Fibroblast of lung (primary cell): Measurements from ENCODE around the gene MNT. TPM values are rescaled to one million over a fixed set of nuclear protein-coding genes. Genes with fewer than 3 reads are reported as not detected.

ENCODE experiments used
- DNase-seq, 2 donors: peaks; one replicate each; pipeline versions ENCODE4 v3.0.0 to v3.0.0-alpha.2; 2010; ENCODE audit warnings: low read depth in 2 of 2
- H2AFZ ChIP-seq: 2 replicates; pipeline ENCODE4 v1.5.1; 2012; ENCODE audit warnings: low read length, control low read depth, inconsistent platforms
- H3K27ac ChIP-seq: 2 replicates; pipeline ENCODE4 v1.5.1; 2011; ENCODE audit warnings: low read length, control low read depth; ENCODE audit not compliant: insufficient read depth
- H3K27me3 ChIP-seq: 2 replicates; pipeline ENCODE4 v1.5.1; 2011; ENCODE audit warnings: mild to moderate bottlenecking, low read length; ENCODE audit not compliant: control insufficient read depth, insufficient read depth
- H3K36me3 ChIP-seq: 2 replicates; pipeline ENCODE4 v1.5.1; 2011; ENCODE audit warnings: low read length; ENCODE audit not compliant: control insufficient read depth, insufficient read depth
- H3K4me1 ChIP-seq: 2 replicates; pipeline ENCODE4 v1.5.1; 2011; ENCODE audit warnings: low read length; ENCODE audit not compliant: control insufficient read depth, insufficient read depth; ENCODE audit errors: extremely low read depth
- H3K4me2 ChIP-seq: 2 replicates; pipeline ENCODE4 v1.5.1; 2011; ENCODE audit warnings: low read length, control low read depth; ENCODE audit not compliant: insufficient read depth; ENCODE audit errors: extremely low read depth
- H3K4me3 ChIP-seq, 4 experiments: fragments of 200-600 bp in 1 of 4; sonication (generic) in 1 of 4; replicated peaks in 1 of 4; 2 replicates each; pipeline ENCODE4 v1.5.1; 2011 to 2016; ENCODE audit warnings: low read length in 4 of 4, low read depth in 3 of 4, mild to moderate bottlenecking in 3 of 4, control low read depth in 2 of 4, inconsistent platforms in 1 of 4, mixed read lengths in 1 of 4; ENCODE audit not compliant: insufficient read depth in 1 of 4; ENCODE audit errors: control extremely low read depth in 1 of 4
- H3K79me2 ChIP-seq: 2 replicates; pipeline ENCODE4 v1.5.1; 2012; ENCODE audit warnings: mild to moderate bottlenecking, low read length, inconsistent platforms; ENCODE audit not compliant: control insufficient read depth, insufficient read depth
- H3K9ac ChIP-seq: 2 replicates; pipeline ENCODE4 v1.5.1; 2011; ENCODE audit warnings: mild to moderate bottlenecking, low read length, control low read depth; ENCODE audit not compliant: insufficient read depth
- H3K9me3 ChIP-seq: 2 replicates; pipeline ENCODE4 v1.5.1; 2012; ENCODE audit warnings: low read depth, low read length; ENCODE audit not compliant: control insufficient read depth, insufficient read depth
- H4K20me1 ChIP-seq: 2 replicates; pipeline ENCODE4 v1.5.1; 2011; ENCODE audit warnings: low read length; ENCODE audit not compliant: control insufficient read depth, insufficient read depth; ENCODE audit errors: extremely low read depth
- CTCF ChIP-seq, 2 donors: IDR thresholded peaks in 1 of 2; conservative IDR thresholded peaks in 1 of 2; 1 replicate in 1 of 2; 2 replicates in 1 of 2; pipeline ENCODE4 v1.5.1; 2011 to 2012; ENCODE audit warnings: low read length in 2 of 2, control low read depth in 1 of 2, inconsistent platforms in 1 of 2, low read depth in 1 of 2, mild to moderate bottlenecking in 1 of 2
- EZH2 ChIP-seq: IDR thresholded peaks from 2 replicates; pipeline ENCODE4 v1.5.1; 2012; ENCODE audit warnings: low read length, control low read depth, mild to moderate bottlenecking; ENCODE audit errors: missing control alignments
- polyA plus RNA-seq, 2 donors: library from polyadenylated mRNA; depleted of rRNA in 1 of 2; stranded (reverse) in 1 of 2; unstranded in 1 of 2; fragments of >200 nt; gene quantifications; 2 replicates each; pipeline ENCODE4 v1.2.1, GENCODE V29; 2011 to 2012; ENCODE audit warnings: missing spikeins in 1 of 2
- total RNA-seq: library from RNA; depleted of rRNA; stranded (reverse); fragments of >200 nt; gene quantifications from 2 replicates; pipeline ENCODE4 v1.2.1, GENCODE V29; 2014

Gene MNT
- total and polyA plus RNA-seq, 2 donors (not counting 1 experiment from before 2014, with no cell fraction given) = 1.7 to 8.4 TPM

- Histone ChIP-seq H3K9ac (no peak overlapping the region), H4K20me1 (no peaks in the 10 kb centered on the region), H2AFZ (no peak overlapping the region), H3K4me2 (no peak overlapping the region), H3K9me3 (no peaks in the 10 kb centered on the region), H3K4me3 (no peak overlapping the region), H3K27ac (no peak overlapping the region), H3K79me2 (no peaks in the 10 kb centered on the region), H3K36me3 (peaks cover 8% of the 10 kb centered on the region), H3K27me3 (no peaks in the 10 kb centered on the region), H3K4me1 (no peaks in the 10 kb centered on the region)
- no peak for DNase-seq
- no peak for TF ChIP-seq EZH2
- no peak for TF ChIP-seq CTCF (conservative IDR thresholded peaks at IDR 0.05 in 1 of 2, IDR thresholded peaks at IDR 0.05 in 1 of 2; ENCODE audit: low read depth in 1 of 2, low read length in 2 of 2)
Measured at GRCh38 chr17:2371183-2372130, 29.4 kb downstream of the MNT start.

- TF ChIP-seq CTCF (conservative IDR thresholded peaks at IDR 0.05 in 1 of 2, IDR thresholded peaks at IDR 0.05 in 1 of 2; ENCODE audit: low read depth in 1 of 2, low read length in 2 of 2) (no peak), EZH2 (no peak)
- no peaks in the 10 kb centered on the region for H4K20me1 ChIP-seq
- no peak overlapping the region for H3K27ac ChIP-seq
- no peaks in the 10 kb centered on the region for H3K4me1 ChIP-seq
- no peak overlapping the region for H2AFZ ChIP-seq
- H3K36me3 ChIP-seq = peaks cover 8% of the 10 kb centered on the region
- H3K79me2 ChIP-seq = no peaks in the 10 kb centered on the region
- H3K4me3 ChIP-seq = no peak overlapping the region
- H3K27me3 ChIP-seq = no peaks in the 10 kb centered on the region
- no peak overlapping the region for H3K4me2 ChIP-seq
- H3K9ac ChIP-seq = no peak overlapping the region
- no peaks in the 10 kb centered on the region for H3K9me3 ChIP-seq
- no peak for DNase-seq
Measured at GRCh38 chr17:2370211-2370589, 30.7 kb downstream of the MNT start.

GRCh38 chr17:2369551-2370210 is 31.2 kb downstream of the MNT start:
- H3K4me1 ChIP-seq = no peaks in the 10 kb centered on the region
- no peak overlapping the region for H3K4me2 ChIP-seq
- no peaks in the 10 kb centered on the region for H3K27me3 ChIP-seq
- peak in 1 of 2 donors; percentile 9 for TF ChIP-seq CTCF (conservative IDR thresholded peaks at IDR 0.05 in 1 of 2, IDR thresholded peaks at IDR 0.05 in 1 of 2; ENCODE audit: low read depth in 1 of 2, low read length in 2 of 2)
- TF ChIP-seq EZH2 = no peak
- no peak overlapping the region for H3K27ac ChIP-seq
- H3K9me3 ChIP-seq = no peaks in the 10 kb centered on the region
- no peak overlapping the region for H3K4me3 ChIP-seq
- H3K9ac ChIP-seq = no peak overlapping the region
- no peaks in the 10 kb centered on the region for H4K20me1 ChIP-seq
- peaks cover 6% of the 10 kb centered on the region for H3K36me3 ChIP-seq
- no peak overlapping the region for H2AFZ ChIP-seq
- DNase-seq = peak in 1 of 2 donors; percentile 32
- H3K79me2 ChIP-seq = no peaks in the 10 kb centered on the region
